HG03196 (cell line): Measurements from ENCODE around the gene LILRB2.
"Not testable (repeated sequence)": the region's sequence is repeated elsewhere in the genome, so short reads cannot be mapped to it uniquely, and the experiment has no call there.

Experiments used
- ATAC-seq: cut with Tn5 transposase; IDR thresholded peaks from one replicate; pipeline ENCODE4 v1.9.1; 2021; ENCODE audit not compliant: unreplicated experiment

Gene LILRB2

GRCh38 chr19:54242234-54242633 is 38.7 kb downstream of the LILRB2 start:
- not testable (repeated sequence) for ATAC-seq

DNA sequence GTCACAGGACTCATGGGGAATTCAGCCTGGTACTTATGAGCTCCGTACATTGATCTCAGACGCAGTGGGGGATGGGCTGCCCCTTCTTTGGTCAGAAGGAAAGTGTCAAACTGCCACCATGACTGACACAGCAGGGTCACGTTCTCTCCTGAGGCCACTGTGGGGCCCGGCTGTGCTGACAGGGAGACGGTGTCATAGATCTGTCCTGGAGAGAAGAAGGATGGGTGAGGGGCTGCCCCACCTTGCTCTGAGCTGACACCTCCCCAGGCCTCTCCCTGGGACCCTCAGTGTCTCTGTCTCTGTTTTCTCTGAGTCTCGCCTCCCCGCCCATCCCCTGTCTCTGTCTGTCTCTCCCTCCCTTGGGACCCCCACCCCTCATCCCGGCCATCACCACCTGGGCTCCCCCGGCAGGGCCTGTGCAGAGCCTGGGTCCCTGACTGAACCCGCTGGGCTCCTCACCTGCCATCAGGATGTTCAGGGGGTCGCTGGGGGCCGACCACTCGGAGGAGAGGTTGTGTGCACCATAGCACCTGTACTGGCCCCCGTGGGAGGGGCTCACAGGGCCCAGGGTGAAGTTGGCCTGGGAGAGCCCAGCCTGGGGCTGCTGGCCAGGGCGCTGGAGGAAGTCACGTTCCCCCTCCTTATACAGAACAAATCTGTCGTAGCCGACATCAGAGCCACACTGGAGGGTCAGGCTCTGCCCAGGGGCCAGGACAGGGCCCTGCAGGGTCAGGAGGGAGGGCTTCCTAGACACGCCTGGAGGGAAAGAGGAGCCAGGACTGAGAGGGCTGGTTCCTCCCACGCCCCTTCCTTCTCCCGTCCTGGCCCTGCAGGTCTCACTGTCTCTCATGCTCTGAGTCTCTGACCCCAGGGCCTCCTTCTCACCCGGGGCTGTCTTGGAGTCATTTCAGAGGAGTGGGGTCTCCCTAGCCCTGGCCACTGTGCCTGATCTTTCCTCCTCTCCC is 40.3 kb downstream of the LILRB2 start:
- ATAC-seq: not testable (repeated sequence)

DNA sequence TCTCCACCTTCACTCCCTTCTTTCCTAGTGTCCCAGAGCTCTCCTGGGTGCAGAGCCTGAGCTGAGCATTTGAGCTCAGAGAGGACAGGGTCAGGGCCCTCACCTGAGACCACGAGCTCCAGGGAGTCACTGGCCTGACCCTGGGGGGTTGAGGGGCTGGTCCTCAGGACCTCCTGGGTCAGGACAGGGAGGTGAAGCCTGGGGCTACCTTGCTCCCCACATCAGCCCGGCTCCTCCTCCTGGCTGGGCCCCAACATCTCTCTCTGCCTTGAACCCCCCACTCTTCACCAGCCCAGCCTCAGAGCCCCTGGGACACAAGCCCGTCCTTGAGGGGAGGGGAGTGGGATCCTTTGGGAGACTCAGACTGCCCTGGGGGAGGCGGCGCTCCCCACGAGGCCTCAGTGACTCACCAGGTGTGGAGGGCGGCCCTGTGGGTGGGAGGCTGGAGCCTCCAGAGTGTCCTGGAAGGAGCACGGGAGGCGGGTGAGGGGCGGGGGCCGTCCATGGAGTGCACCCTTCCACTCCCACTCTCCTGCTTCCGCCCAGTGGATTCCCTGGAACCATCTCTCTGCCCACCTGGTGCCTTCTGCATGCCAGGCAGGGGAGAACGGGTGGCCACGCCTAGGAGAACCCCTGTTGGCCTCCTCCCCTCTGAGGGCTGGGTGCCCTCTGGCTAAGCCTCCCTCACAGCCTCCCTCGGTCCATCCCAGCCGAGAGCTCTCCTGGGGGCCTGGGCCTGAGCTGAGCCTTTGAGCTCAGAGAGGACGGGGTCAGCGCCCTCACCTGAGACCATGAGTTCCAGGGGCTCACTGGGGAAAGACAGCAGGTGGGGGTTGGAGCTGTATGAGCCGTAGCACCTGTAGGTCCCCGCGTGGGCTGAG is 41.2 kb downstream of the LILRB2 start:
- not testable (repeated sequence) for ATAC-seq

- no peak for ATAC-seq
Observed at GRCh38 chr19:54233941-54234340, 47.0 kb downstream of the LILRB2 start.

DNA sequence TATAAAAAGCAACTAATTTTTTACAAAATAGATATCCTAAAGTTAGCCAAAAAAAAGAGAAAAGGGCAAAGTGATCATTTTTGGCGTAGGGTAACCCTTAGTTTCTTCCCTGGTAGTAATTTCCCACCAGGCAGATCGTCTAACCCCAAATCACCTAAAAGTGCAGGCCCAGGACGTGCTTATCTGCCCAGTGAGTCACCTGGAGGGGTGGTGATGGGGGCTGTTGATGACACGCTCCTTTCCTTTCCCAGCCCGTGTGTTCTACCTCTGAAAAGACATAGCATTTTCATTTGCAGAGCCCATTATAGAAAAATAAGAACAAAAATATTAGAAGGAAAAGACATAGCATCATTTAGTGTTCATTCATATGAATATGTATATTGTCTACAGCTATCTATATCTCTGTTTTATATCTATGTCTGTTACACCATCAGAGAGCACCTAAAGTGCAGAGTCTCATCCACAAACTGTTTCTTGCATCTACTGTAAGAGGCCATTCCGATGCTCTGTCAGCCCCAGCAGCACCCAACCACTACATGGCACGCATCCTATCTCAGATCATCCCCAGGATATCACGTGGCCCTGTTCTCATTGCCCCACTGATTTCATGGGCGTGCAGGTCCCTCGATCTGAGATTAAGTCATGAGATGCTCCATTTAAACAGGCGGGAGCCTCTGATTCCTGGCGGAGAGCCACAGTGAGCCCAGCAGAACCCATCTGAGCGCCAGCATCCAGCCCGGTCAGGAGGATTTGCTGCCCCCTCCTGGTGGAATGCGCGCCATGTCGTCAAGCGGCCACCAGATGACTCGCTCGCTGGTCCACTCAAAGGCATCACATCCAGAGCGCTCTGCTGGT is 49.6 kb downstream of the LILRB2 start:
- ATAC-seq: no peak

GRCh38 chr19:54230031-54230430 is 50.9 kb downstream of the LILRB2 start:
- ATAC-seq: no peak

GRCh38 chr19:54229146-54229545 is 51.8 kb downstream of the LILRB2 start:
- no peak for ATAC-seq

DNA sequence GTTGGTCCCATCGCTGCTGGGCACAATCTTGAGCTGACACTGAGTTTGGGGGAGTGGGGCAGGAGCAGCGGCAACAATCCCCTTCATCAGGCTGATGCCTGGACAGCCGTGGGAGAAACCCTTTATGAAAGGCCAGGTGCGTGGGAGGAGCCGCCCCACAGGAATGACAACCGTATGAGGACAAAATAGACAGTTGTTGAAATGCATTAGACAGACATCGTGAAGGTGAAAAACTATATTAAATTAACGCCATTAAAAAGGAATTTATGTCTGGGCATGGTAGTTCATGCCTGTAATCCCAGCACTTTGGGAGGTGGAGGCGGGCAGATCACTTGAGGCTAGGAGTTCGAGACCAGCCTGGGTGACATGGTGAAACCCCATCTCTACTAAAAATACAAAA is 56.3 kb downstream of the LILRB2 start:
- not testable (repeated sequence) for ATAC-seq

- ATAC-seq: not testable (repeated sequence)
Observed at GRCh38 chr19:54223937-54224281, 57.0 kb downstream of the LILRB2 start.
